GM18517 (cell line): ENCODE results near the gene MYO5A.
"Not testable (repeated sequence)": the region's sequence is repeated elsewhere in the genome, so short reads cannot be mapped to it uniquely, and the experiment has no call there.

ENCODE experiments used
- ATAC-seq: cut with Tn5 transposase; IDR thresholded peaks from one replicate; pipeline ENCODE4 v1.9.1; 2021; ENCODE audit warnings: mild to moderate bottlenecking, moderate library complexity; ENCODE audit not compliant: unreplicated experiment

MYO5A gene

GRCh38 chr15:52546031-52546751 lies 17.5 kb upstream of the MYO5A start:
- ATAC-seq, result no peak

GRCh38 chr15:52540374-52541012 lies 11.8 kb upstream of the MYO5A start:
- ATAC-seq, result no peak

- ATAC-seq, result no peak
These were observed 8.8 kb upstream of the MYO5A start for GRCh38 chr15:52537459-52537858.

- no peak for ATAC-seq
These were observed 3.7 kb upstream of the MYO5A start for GRCh38 chr15:52532427-52532826.

GRCh38 chr15:52529940-52530339 lies 1.3 kb upstream of the MYO5A start:
- ATAC-seq, result no peak

- no peak for ATAC-seq
These were observed 753 bp upstream of the MYO5A start for GRCh38 chr15:52529341-52529924.

- no peak for ATAC-seq
These were observed 643 bp downstream of the MYO5A start for GRCh38 chr15:52527911-52528563.

- no peak for ATAC-seq
These were observed 1.3 kb downstream of the MYO5A start for GRCh38 chr15:52527196-52527910.

GRCh38 chr15:52524223-52525136 lies 4.2 kb downstream of the MYO5A start:
- no peak for ATAC-seq

GRCh38 chr15:52523647-52524046 lies 5.0 kb downstream of the MYO5A start:
- no peak for ATAC-seq

GRCh38 chr15:52523192-52523591 lies 5.5 kb downstream of the MYO5A start:
- ATAC-seq, result no peak

- ATAC-seq, result no peak
These were observed 7.0 kb downstream of the MYO5A start for GRCh38 chr15:52521682-52522081.

- no peak for ATAC-seq
These were observed 8.3 kb downstream of the MYO5A start for GRCh38 chr15:52520421-52520820.

- ATAC-seq, result no peak
These were observed 10.0 kb downstream of the MYO5A start for GRCh38 chr15:52518487-52519371.

GRCh38 chr15:52517014-52517413 lies 11.7 kb downstream of the MYO5A start:
- ATAC-seq, result no peak

- ATAC-seq, result no peak
These were observed 13.3 kb downstream of the MYO5A start for GRCh38 chr15:52515343-52515742.

GRCh38 chr15:52514482-52514881 lies 14.2 kb downstream of the MYO5A start:
- no peak for ATAC-seq

- not testable (repeated sequence) for ATAC-seq
These were observed 15.8 kb downstream of the MYO5A start for GRCh38 chr15:52512869-52513268.

- no peak for ATAC-seq
These were observed 17.6 kb downstream of the MYO5A start for GRCh38 chr15:52511084-52511483.
